VCaP (cell line): ENCODE measurements around the gene CREG1.

Source experiments
- H3K27ac ChIP-seq: fragments of 450-650 bp; 2 replicates; pipeline ENCODE4 v1.5.1; 2017
- TF ChIP-seq, protein P1 (sequence below): fragments of 450-650 bp; conservative IDR thresholded peaks from 2 replicates; pipeline ENCODE4 v1.5.1; 2017; ENCODE audit warnings: mild to moderate bottlenecking, moderate library complexity

Gene CREG1

DNA sequence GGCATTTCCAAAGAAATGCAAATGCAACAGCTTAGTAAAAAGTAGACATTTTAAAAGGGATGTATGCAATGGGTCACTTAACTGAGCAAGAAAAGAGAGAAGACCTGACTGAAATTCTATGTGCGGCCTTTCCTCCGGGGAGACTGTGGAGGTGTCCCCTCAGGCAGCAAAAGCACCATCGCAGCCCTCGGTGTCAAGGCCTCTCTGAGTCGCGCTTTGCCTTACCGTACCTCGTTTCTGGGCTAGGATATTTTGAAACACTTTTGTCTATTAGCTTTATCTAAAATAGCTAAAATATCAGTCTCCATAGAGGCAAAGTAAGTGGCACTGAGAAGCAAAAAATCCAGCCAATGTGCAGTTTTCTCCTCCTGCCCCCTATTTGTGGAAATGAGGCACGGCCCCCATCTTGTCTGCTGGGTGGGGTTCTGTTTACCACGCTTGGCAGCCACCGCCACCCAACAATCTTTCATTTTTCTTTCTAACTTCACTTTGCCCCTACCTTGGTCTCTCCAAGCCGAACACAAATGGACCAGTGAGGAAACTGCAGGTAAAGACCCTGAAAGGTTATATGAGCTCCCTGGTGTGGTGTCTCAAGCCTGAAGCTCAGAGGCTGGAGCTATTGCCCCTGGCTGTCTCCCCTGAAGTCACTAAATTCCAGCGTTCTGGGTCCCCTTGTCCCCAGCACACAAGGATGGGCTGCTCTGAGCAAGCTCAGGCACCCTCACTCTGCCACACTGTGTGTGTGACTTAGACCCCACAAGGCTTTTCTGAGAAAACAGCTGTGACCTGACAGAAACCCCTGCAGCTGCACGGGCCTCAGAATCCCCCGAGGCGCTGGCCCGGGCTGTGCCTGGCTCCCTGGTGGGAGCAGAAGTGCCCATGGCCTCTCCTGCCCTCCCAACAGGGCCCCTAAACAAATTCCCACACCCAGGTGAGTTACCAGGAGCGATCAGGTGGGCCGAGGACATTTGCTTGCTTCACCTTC lies 36.9 kb downstream of the CREG1 start:
- TF ChIP-seq, protein P1, sequence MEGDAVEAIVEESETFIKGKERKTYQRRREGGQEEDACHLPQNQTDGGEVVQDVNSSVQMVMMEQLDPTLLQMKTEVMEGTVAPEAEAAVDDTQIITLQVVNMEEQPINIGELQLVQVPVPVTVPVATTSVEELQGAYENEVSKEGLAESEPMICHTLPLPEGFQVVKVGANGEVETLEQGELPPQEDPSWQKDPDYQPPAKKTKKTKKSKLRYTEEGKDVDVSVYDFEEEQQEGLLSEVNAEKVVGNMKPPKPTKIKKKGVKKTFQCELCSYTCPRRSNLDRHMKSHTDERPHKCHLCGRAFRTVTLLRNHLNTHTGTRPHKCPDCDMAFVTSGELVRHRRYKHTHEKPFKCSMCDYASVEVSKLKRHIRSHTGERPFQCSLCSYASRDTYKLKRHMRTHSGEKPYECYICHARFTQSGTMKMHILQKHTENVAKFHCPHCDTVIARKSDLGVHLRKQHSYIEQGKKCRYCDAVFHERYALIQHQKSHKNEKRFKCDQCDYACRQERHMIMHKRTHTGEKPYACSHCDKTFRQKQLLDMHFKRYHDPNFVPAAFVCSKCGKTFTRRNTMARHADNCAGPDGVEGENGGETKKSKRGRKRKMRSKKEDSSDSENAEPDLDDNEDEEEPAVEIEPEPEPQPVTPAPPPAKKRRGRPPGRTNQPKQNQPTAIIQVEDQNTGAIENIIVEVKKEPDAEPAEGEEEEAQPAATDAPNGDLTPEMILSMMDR = no peak
- no peak overlapping the region for H3K27ac ChIP-seq

DNA sequence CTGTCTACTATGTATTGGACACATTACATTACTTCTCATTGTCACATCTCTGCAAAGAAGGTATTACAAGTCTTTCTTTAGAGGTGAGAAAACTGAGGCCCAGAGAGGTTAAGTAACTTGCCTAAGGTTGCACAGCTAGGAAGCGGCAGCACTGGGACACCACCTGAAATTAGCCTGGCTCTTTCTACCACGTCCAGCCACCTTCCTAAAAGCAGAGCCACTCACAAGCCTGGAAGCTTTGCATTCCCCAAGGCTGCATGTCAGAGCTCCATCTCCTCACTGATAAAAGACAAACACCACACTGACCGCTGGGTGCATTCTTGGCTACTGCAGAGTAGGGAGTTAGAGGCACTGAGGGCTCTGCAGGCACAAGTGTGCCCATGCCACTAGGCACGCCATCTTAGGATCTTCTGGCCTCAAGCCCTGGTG lies 37.7 kb downstream of the CREG1 start:
- H3K27ac ChIP-seq = no peak overlapping the region
- TF ChIP-seq, protein P1 = no peak

DNA sequence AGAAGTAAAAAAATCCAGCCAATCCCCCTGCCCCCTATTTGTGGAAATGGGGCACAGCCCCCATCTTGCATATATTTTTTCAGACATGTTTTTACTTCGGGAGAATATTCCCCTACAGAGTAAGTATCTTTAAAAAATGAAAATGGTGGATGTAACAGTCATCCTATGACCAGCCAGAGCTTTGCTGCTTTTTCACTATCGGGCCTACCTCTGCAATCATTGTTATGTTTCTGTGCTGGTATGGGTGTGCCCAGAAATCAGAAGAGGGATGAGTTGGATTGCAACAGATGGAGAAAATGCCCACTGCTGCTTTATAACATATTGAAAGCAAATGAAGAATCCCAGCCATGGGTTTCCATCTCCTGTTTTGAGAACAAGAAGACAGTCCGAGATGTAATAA lies 38.1 kb downstream of the CREG1 start:
- H3K27ac ChIP-seq = no peak overlapping the region
- TF ChIP-seq, protein P1 = no peak

- TF ChIP-seq, protein P1 = no peak
Observed at GRCh38 chr1:167514288-167514687, 39.3 kb downstream of the CREG1 start.

GRCh38 chr1:167512046-167512654 lies 41.4 kb downstream of the CREG1 start:
- no peak overlapping the region for H3K27ac ChIP-seq
- TF ChIP-seq, protein P1 = no peak

More at GRCh38 chr1:167514288-167514687, 39.3 kb downstream of the CREG1 start:
- no peak overlapping the region for H3K27ac ChIP-seq

- no peak overlapping the region for H3K27ac ChIP-seq
- TF ChIP-seq, protein P1 = no peak
Observed at GRCh38 chr1:167511374-167511986, 42.1 kb downstream of the CREG1 start.

- H3K27ac ChIP-seq = no peak overlapping the region
- TF ChIP-seq, protein P1 = no peak
Observed at GRCh38 chr1:167510881-167511280, 42.7 kb downstream of the CREG1 start.
